GM18907 (cell line): Measurements from ENCODE around the gene DVL2.

Experiments
- ATAC-seq: cut with Tn5 transposase; IDR thresholded peaks from one replicate; pipeline ENCODE4 v1.9.1; 2021; ENCODE audit warnings: mild to moderate bottlenecking, moderate library complexity; ENCODE audit not compliant: unreplicated experiment

DVL2 gene

DNA sequence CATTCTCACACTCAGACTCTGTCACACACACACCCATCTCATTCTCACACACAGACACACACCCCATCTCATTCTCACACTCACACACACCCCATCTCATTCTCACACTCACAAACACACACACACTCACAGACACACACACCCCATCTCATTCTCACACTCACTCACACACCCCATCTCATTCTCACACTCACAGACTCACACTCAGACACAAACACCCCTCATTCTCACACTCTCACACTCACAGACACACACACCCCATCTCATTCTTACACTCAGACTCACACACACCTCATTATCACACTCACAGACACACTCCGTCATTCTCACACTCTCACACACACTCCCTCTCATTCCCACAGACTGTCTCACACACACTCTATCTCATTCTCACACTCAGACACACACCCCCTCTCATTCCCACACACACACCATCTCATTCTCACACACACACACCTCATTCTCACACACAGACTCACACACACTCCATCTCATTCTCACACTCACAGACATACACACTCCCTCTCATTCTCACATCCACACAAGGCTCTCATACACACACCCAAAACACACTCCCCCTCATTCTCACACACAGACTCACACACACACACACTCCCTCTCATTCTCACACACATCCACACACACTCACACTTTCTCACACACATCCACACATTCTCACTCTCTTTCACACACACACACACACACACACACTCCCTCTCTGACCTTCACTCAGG lies 58.0 kb downstream of the DVL2 start:
- ATAC-seq: no peak
